ENCODE results near the gene KRTAP5-6. TPM values are rescaled to one million over a fixed set of nuclear protein-coding genes. Genes with fewer than 3 reads are reported as not detected.
"Not testable (repeated sequence)": the region's sequence is repeated elsewhere in the genome, so short reads cannot be mapped to it uniquely, and the experiment has no call there.

Gene KRTAP5-6
- polyA plus RNA-seq, 1 of the 3 experiments (the other 2 are of a cell fraction), result not detected

DNA sequence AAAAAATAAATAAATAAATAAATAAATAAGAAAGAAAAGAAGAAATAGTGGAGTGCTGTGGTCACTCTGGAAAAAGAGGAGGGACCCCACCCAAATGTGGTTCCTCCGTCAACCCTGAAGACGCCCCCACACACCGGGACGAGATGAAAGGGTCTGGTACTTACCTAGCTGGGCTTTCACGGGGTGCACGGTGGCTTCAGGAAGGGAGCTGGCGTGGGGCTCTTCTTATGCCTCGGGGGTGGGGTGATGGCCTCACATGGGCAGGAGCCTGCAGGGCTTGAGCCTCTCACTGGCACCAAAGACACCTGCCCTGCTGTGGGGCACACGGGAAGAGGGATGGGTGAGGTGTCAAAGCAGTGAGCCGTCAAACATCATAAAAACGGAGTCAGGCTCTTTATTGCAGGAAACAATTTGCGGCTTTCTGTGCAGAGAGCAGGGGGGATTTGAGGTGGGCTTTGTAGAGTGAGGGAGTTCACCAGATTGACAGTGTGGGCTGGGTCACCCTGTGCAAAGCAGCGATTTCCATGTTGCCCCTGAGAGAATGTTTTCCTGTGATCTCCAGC is 28.0 kb upstream of the KRTAP5-6 start:
- H3K4me2 ChIP-seq, result no peak overlapping the region
- DNase-seq, result peak; percentile 30
- H3K9ac ChIP-seq, result no peak overlapping the region
- H3K79me2 ChIP-seq (ENCODE audit: insufficient read depth), result no peaks in the 10 kb centered on the region
- ChIA-PET CTCF (interaction anchor here (5.2 to 14.1 kb wide), 2 partner anchors 15 to 24 kb away, joined by 28 to 101 read pairs; no protein-coding TSS in a partner anchor), POLR2A (no interaction called here)
- H4K20me1 ChIP-seq (ENCODE audit: insufficient read depth), result no peaks in the 10 kb centered on the region
- H3K4me3 ChIP-seq (ENCODE audit: low read depth in 2 of 2, low read length in 1 of 2), result no peak overlapping the region
- no peak overlapping the region for H3K27ac ChIP-seq (ENCODE audit: low read depth in 2 of 2, low read length in 1 of 2)
- no peaks in the 10 kb centered on the region for H3K36me3 ChIP-seq (replicated peaks in 1 of 2; ENCODE audit: control insufficient read depth in 1 of 2, insufficient read depth in 2 of 2, low read length in 1 of 2)
- H3F3A ChIP-seq (replicated peaks; ENCODE audit: insufficient read depth), result no peaks in the 10 kb centered on the region
- H3K4me1 ChIP-seq (ENCODE audit: control insufficient read depth in 1 of 2, insufficient read depth in 2 of 2, low read depth in 1 of 2, low read length in 1 of 2), result no peaks in the 10 kb centered on the region; a peak in 1 of 4 replicates
- 47% methylated on average over 13 of the region's 13 CpGs for WGBS (ENCODE audit: low lambda C conversion rate)
- H3K27me3 ChIP-seq (ENCODE audit: insufficient read depth), result no peaks in the 10 kb centered on the region; the same call in 1 of the 2 replicates
- no peak for TF ChIP-seq NFIC (IDR thresholded peaks at IDR 0.05; ENCODE audit: borderline replicate concordance)
- TF ChIP-seq TAF1 (IDR thresholded peaks at IDR 0.05; ENCODE audit: borderline replicate concordance, low read depth, low read length), result no peak
- TF ChIP-seq MXI1 (IDR thresholded peaks at IDR 0.05; ENCODE audit: low read depth, low read length), result no peak
- TF ChIP-seq, protein P1, sequence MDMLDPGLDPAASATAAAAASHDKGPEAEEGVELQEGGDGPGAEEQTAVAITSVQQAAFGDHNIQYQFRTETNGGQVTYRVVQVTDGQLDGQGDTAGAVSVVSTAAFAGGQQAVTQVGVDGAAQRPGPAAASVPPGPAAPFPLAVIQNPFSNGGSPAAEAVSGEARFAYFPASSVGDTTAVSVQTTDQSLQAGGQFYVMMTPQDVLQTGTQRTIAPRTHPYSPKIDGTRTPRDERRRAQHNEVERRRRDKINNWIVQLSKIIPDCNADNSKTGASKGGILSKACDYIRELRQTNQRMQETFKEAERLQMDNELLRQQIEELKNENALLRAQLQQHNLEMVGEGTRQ (IDR thresholded peaks at IDR 0.05; ENCODE audit: borderline replicate concordance, low read depth, low read length), result no peak
- TF ChIP-seq CHD2 (IDR thresholded peaks at IDR 0.05; ENCODE audit: low read length, partially characterized antibody), result no peak
- TF ChIP-seq, protein P2, sequence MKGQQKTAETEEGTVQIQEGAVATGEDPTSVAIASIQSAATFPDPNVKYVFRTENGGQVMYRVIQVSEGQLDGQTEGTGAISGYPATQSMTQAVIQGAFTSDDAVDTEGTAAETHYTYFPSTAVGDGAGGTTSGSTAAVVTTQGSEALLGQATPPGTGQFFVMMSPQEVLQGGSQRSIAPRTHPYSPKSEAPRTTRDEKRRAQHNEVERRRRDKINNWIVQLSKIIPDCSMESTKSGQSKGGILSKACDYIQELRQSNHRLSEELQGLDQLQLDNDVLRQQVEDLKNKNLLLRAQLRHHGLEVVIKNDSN (IDR thresholded peaks at IDR 0.05; ENCODE audit: borderline replicate concordance, low read depth), result no peak
- TF ChIP-seq SMC3 (IDR thresholded peaks at IDR 0.05; ENCODE audit: low read depth, low read length), result no peak
- H3K9me2 ChIP-seq, result no peaks in the 10 kb centered on the region
- H2AFZ ChIP-seq (ENCODE audit: low read depth), result no peak overlapping the region
- no peaks in the 10 kb centered on the region for H3K9me3 ChIP-seq

DNA sequence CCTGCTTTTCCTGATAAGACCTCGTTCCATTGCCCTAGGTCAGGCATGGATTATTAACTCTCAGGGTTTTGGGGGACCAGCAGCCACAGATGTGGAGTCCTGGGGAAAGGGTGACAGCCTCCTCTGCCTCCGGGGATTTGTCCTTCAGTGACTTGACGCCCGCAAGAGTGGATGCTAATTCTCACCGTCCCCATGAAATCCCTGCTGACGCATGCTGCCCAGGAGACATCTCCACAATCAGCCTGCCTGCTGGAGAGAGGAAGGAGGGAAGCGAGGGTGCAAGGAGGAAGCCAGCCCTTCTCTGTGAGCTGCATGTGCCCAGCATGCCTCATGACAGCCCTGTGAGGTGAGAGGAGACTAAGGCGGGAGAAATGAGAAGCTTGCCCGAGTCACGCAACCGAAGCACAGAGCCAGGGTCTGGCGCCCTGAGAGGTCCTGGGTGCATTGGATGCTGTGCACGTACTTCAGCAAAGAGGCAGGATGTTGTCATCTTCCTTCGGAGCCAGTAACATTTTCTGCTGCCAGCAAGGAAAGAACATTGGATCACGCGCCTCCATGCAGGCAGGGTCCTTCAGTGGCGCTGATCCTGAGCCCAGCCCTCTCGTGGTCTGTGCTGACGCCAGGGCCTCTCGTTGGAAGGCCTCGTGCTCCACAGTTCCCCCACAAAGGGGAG is 27.3 kb upstream of the KRTAP5-6 start:
- 63% methylated on average over 16 of the region's 21 CpGs for WGBS (ENCODE audit: low lambda C conversion rate)
- CTCF ChIA-PET, result interaction anchor here (5.2 to 14.1 kb wide), 2 partner anchors 16 to 24 kb away, joined by 28 to 101 read pairs; no protein-coding TSS in a partner anchor
- no peak overlapping the region for H3K9ac ChIP-seq

DNA sequence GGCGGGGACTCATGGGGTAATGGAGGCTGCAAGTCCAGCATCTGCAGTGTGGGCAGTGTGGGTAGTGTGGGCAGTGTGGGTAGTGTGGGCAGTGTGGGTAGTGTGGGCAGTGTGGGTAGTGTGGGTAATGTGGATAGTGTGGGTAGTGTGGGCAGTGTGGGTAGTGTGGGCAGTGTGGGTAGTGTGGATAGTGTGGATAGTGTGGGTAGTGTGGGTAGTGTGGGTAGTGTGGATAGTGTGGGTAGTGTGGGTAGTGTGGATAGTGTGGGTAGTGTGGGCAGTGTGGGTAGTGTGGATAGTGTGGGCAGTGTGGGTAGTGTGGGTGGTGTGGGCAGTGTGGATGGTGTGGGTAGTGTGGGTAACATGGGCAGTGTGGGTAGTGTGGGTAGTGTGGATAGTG is 26.5 kb upstream of the KRTAP5-6 start:
- H4K20me1 ChIP-seq (ENCODE audit: insufficient read depth); H3K36me3 ChIP-seq (replicated peaks in 1 of 2; ENCODE audit: control insufficient read depth in 1 of 2, insufficient read depth in 2 of 2, low read length in 1 of 2); H3K4me3 ChIP-seq (ENCODE audit: low read depth in 2 of 2, low read length in 1 of 2); H3F3A ChIP-seq (replicated peaks; ENCODE audit: insufficient read depth); DNase-seq; H3K9me3 ChIP-seq; H3K27ac ChIP-seq (ENCODE audit: low read depth in 2 of 2, low read length in 1 of 2); H3K27me3 ChIP-seq (ENCODE audit: insufficient read depth); H3K4me1 ChIP-seq (ENCODE audit: control insufficient read depth in 1 of 2, insufficient read depth in 2 of 2, low read depth in 1 of 2, low read length in 1 of 2); POLR2A ChIA-PET; H3K9me2 ChIP-seq; H3K79me2 ChIP-seq (ENCODE audit: insufficient read depth); H3K4me2 ChIP-seq; H2AFZ ChIP-seq (ENCODE audit: low read depth); H3K9ac ChIP-seq: not testable (repeated sequence)
- 59% methylated on average over 1 of the region's 1 CpG for WGBS (ENCODE audit: low lambda C conversion rate)
- CTCF ChIA-PET, result interaction anchor here (5.2 to 14.1 kb wide), 2 partner anchors 17 to 23 kb away, joined by 28 to 101 read pairs; no protein-coding TSS in a partner anchor

More for the DNA sequence above, 27.3 kb upstream of the KRTAP5-6 start:
- no peaks in the 10 kb centered on the region; a peak in 1 of 4 replicates for H3K4me1 ChIP-seq (ENCODE audit: control insufficient read depth in 1 of 2, insufficient read depth in 2 of 2, low read depth in 1 of 2, low read length in 1 of 2)
- TF ChIP-seq EZH2phosphoT487 (IDR thresholded peaks at IDR 0.05; ENCODE audit: borderline replicate concordance, low read depth), result no peak
- TF ChIP-seq YY1 (IDR thresholded peaks at IDR 0.05; ENCODE audit: low read depth), result no peak
- no peak for TF ChIP-seq FOXJ3 (CRISPR knock-in tag; IDR thresholded peaks at IDR 0.05)
- no peak for TF ChIP-seq RCOR1 (IDR thresholded peaks at IDR 0.05; ENCODE audit: low read length)
- TF ChIP-seq, protein P3, sequence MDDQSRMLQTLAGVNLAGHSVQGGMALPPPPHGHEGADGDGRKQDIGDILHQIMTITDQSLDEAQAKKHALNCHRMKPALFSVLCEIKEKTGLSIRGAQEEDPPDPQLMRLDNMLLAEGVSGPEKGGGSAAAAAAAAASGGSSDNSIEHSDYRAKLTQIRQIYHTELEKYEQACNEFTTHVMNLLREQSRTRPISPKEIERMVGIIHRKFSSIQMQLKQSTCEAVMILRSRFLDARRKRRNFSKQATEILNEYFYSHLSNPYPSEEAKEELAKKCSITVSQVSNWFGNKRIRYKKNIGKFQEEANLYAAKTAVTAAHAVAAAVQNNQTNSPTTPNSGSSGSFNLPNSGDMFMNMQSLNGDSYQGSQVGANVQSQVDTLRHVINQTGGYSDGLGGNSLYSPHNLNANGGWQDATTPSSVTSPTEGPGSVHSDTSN (IDR thresholded peaks at IDR 0.05), result no peak
- TF ChIP-seq, protein P2 (IDR thresholded peaks at IDR 0.05; ENCODE audit: borderline replicate concordance, low read depth), result no peak
- no peak for TF ChIP-seq TEAD4 (IDR thresholded peaks at IDR 0.05; ENCODE audit: borderline replicate concordance, insufficient read depth)
- TF ChIP-seq GABPA (IDR thresholded peaks at IDR 0.05; ENCODE audit: low read depth), result no peak
- no peak for TF ChIP-seq JUND (IDR thresholded peaks at IDR 0.05)
- no peak for TF ChIP-seq POLR2AphosphoS5 (IDR thresholded peaks at IDR 0.05; ENCODE audit: low read depth, low read length)
- TF ChIP-seq RXRA (IDR thresholded peaks at IDR 0.05; ENCODE audit: borderline replicate concordance, low read depth), result no peak
- TF ChIP-seq EP300 (IDR thresholded peaks at IDR 0.05; ENCODE audit: borderline replicate concordance in 1 of 2, low read depth in 1 of 2, low read length in 1 of 2), result no peak
- no peak for TF ChIP-seq NRF1 (IDR thresholded peaks at IDR 0.05; ENCODE audit: low read depth, low read length)
- TF ChIP-seq SMC3 (IDR thresholded peaks at IDR 0.05; ENCODE audit: low read depth, low read length), result no peak
- H3K27ac ChIP-seq (ENCODE audit: low read depth in 2 of 2, low read length in 1 of 2), result no peak overlapping the region
- H3K9me2 ChIP-seq, result no peaks in the 10 kb centered on the region
- DNase-seq, result peak; percentile 27
- no peaks in the 10 kb centered on the region; the same call in 1 of the 2 replicates for H3K27me3 ChIP-seq (ENCODE audit: insufficient read depth)
- H3K4me2 ChIP-seq, result no peak overlapping the region
- no peaks in the 10 kb centered on the region for H3K36me3 ChIP-seq (replicated peaks in 1 of 2; ENCODE audit: control insufficient read depth in 1 of 2, insufficient read depth in 2 of 2, low read length in 1 of 2)
- no peaks in the 10 kb centered on the region for H3F3A ChIP-seq (replicated peaks; ENCODE audit: insufficient read depth)
- no peak overlapping the region for H3K4me3 ChIP-seq (ENCODE audit: low read depth in 2 of 2, low read length in 1 of 2)
- H3K9me3 ChIP-seq, result no peaks in the 10 kb centered on the region
- no peaks in the 10 kb centered on the region for H4K20me1 ChIP-seq (ENCODE audit: insufficient read depth)
- POLR2A ChIA-PET, result no interaction called here
- no peaks in the 10 kb centered on the region for H3K79me2 ChIP-seq (ENCODE audit: insufficient read depth)
- H2AFZ ChIP-seq (ENCODE audit: low read depth), result no peak overlapping the region
